Measurements from ENCODE around the gene SEC14L3.

Gene SEC14L3

DNA sequence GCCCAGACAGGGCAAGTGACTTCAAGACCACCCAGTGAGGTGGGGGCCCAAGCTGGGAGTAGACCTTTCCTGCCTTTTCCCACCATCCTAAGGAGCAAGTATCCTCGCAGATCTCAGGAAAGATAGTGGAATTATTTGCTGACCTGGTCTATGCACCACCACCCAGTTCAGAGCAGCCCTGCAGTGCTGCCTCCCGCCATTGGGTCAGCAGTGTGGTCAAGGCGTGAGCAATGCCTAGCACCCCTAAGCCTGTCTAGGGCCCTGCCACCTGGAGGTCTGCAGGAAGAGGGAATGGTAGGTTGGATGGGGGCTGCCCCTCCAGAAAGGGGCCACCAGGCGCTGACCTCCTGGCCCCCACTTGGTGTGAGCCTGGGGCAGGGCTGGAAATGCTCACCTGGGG is 39.7 kb downstream of the SEC14L3 start:
- Histone ChIP-seq H3K36me3 (ENCODE audit: low read depth) (peaks cover 16% of the 10 kb centered on the region), H3K4me3 (ENCODE audit: severe bottlenecking) (no peak overlapping the region), H3K27ac (ENCODE audit: poor library complexity, severe bottlenecking) (no peak overlapping the region), H3K27me3 (ENCODE audit: insufficient read depth, poor library complexity, severe bottlenecking) (no peaks in the 10 kb centered on the region), H3K4me1 (ENCODE audit: insufficient read depth, poor library complexity, severe bottlenecking) (no peaks in the 10 kb centered on the region), H3K9me3 (ENCODE audit: severe bottlenecking) (no peaks in the 10 kb centered on the region)
- ATAC-seq (ENCODE audit: low read depth) = no peak
- TF ChIP-seq, protein P1, sequence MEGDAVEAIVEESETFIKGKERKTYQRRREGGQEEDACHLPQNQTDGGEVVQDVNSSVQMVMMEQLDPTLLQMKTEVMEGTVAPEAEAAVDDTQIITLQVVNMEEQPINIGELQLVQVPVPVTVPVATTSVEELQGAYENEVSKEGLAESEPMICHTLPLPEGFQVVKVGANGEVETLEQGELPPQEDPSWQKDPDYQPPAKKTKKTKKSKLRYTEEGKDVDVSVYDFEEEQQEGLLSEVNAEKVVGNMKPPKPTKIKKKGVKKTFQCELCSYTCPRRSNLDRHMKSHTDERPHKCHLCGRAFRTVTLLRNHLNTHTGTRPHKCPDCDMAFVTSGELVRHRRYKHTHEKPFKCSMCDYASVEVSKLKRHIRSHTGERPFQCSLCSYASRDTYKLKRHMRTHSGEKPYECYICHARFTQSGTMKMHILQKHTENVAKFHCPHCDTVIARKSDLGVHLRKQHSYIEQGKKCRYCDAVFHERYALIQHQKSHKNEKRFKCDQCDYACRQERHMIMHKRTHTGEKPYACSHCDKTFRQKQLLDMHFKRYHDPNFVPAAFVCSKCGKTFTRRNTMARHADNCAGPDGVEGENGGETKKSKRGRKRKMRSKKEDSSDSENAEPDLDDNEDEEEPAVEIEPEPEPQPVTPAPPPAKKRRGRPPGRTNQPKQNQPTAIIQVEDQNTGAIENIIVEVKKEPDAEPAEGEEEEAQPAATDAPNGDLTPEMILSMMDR (IDR thresholded peaks at IDR 0.05; ENCODE audit: poor library complexity, severe bottlenecking) = no peak
- no peak for DNase-seq (ENCODE audit: low spot score)

- H3K27ac ChIP-seq (ENCODE audit: poor library complexity, severe bottlenecking) = no peak overlapping the region
- no peak overlapping the region for H3K4me3 ChIP-seq (ENCODE audit: severe bottlenecking)
- no peaks in the 10 kb centered on the region for H3K4me1 ChIP-seq (ENCODE audit: insufficient read depth, poor library complexity, severe bottlenecking)
- H3K27me3 ChIP-seq (ENCODE audit: insufficient read depth, poor library complexity, severe bottlenecking) = no peaks in the 10 kb centered on the region
- no peak for DNase-seq (ENCODE audit: low spot score)
- no peaks in the 10 kb centered on the region for H3K9me3 ChIP-seq (ENCODE audit: severe bottlenecking)
- TF ChIP-seq, protein P1 (IDR thresholded peaks at IDR 0.05; ENCODE audit: poor library complexity, severe bottlenecking) = peak; percentile 7
- ATAC-seq (ENCODE audit: low read depth) = no peak
- H3K36me3 ChIP-seq (ENCODE audit: low read depth) = peaks cover 21% of the 10 kb centered on the region
Measured at GRCh38 chr22:30430933-30431332, 40.9 kb downstream of the SEC14L3 start.

DNA sequence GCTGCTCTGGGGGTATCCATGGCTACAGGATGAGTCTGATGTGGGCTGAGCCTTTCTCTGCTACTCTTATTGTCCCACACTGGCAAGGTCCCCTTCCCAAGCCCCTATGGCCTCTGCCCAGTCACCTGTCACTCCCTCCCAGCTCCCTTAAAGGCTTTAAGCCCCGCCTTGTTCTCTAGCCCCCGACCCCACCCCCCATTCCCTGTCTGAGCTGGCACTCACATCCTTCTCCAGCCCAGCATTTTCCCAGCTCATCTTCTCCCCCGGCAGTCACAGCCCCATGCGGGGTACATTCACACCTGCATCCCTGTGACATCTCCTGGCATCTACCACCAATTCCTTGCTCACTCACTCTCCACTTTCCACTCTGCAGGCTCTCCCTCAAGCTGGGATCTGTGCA is 41.9 kb downstream of the SEC14L3 start:
- H3K27ac ChIP-seq (ENCODE audit: poor library complexity, severe bottlenecking) = no peak overlapping the region
- no peaks in the 10 kb centered on the region for H3K27me3 ChIP-seq (ENCODE audit: insufficient read depth, poor library complexity, severe bottlenecking)
- H3K4me3 ChIP-seq (ENCODE audit: severe bottlenecking) = no peak overlapping the region
- no peaks in the 10 kb centered on the region for H3K9me3 ChIP-seq (ENCODE audit: severe bottlenecking)
- TF ChIP-seq, protein P1 (IDR thresholded peaks at IDR 0.05; ENCODE audit: poor library complexity, severe bottlenecking) = no peak
- DNase-seq (ENCODE audit: low spot score) = no peak
- peaks cover 2% of the 10 kb centered on the region for H3K4me1 ChIP-seq (ENCODE audit: insufficient read depth, poor library complexity, severe bottlenecking)
- H3K36me3 ChIP-seq (ENCODE audit: low read depth) = peaks cover 21% of the 10 kb centered on the region
- no peak for ATAC-seq (ENCODE audit: low read depth)

DNA sequence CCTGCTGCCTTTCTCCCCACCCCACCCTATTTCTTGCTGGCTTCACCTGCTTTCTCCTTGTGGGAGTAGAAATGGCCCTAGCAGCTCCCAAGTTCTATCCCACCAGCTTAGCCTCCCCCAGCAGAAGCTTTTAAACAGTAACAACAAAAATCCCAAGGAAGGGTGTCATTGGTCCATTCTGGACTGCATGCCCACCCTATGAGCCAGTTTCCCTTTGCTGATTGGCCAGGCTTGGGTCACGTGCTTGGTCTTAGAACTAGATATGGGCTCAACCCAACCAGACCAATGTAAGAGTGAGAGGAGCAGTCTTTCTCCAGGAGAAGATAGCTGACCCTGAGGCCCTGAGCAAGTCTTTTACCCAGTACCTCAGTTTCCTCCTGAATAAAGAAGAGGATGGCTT is 43.9 kb downstream of the SEC14L3 start:
- peaks cover 5% of the 10 kb centered on the region for H3K4me1 ChIP-seq (ENCODE audit: insufficient read depth, poor library complexity, severe bottlenecking)
- TF ChIP-seq, protein P1 (IDR thresholded peaks at IDR 0.05; ENCODE audit: poor library complexity, severe bottlenecking) = no peak
- no peak for ATAC-seq (ENCODE audit: low read depth)
- DNase-seq (ENCODE audit: low spot score) = no peak
- H3K9me3 ChIP-seq (ENCODE audit: severe bottlenecking) = no peaks in the 10 kb centered on the region
- H3K27ac ChIP-seq (ENCODE audit: poor library complexity, severe bottlenecking) = no peak overlapping the region
- peaks cover 21% of the 10 kb centered on the region for H3K36me3 ChIP-seq (ENCODE audit: low read depth)
- no peak overlapping the region for H3K4me3 ChIP-seq (ENCODE audit: severe bottlenecking)
- H3K27me3 ChIP-seq (ENCODE audit: insufficient read depth, poor library complexity, severe bottlenecking) = no peaks in the 10 kb centered on the region

- H3K4me3 ChIP-seq (ENCODE audit: severe bottlenecking) = peak overlapping the region; percentile 59
- peak; percentile 86 for DNase-seq (ENCODE audit: low spot score)
- peaks cover 16% of the 10 kb centered on the region for H3K4me1 ChIP-seq (ENCODE audit: insufficient read depth, poor library complexity, severe bottlenecking)
- peak overlapping the region; percentile 99 for H3K27ac ChIP-seq (ENCODE audit: poor library complexity, severe bottlenecking)
- no peaks in the 10 kb centered on the region for H3K9me3 ChIP-seq (ENCODE audit: severe bottlenecking)
- TF ChIP-seq, protein P1 (IDR thresholded peaks at IDR 0.05; ENCODE audit: poor library complexity, severe bottlenecking) = peak; percentile 85
- H3K36me3 ChIP-seq (ENCODE audit: low read depth) = peaks cover 30% of the 10 kb centered on the region
- no peaks in the 10 kb centered on the region for H3K27me3 ChIP-seq (ENCODE audit: insufficient read depth, poor library complexity, severe bottlenecking)
- ATAC-seq (ENCODE audit: low read depth) = peak; percentile 19; the same call in 2 of the 3 replicates
Measured at GRCh38 chr22:30426388-30427353, 45.1 kb downstream of the SEC14L3 start.
